Duodenal mucosa (tissue), 2 donors: ENCODE data around the gene LHPP.
"Not testable (repeated sequence)": the region's sequence is repeated elsewhere in the genome, so short reads cannot be mapped to it uniquely, and the experiment has no call there.

Source experiments
- H3K27ac ChIP-seq: one replicate; pipeline ENCODE4 v1.7.0; 2013; ENCODE audit warnings: low read depth, low read length
- H3K27me3 ChIP-seq, 2 donors: one replicate each; pipeline ENCODE4 v1.7.0; 2013; ENCODE audit warnings: low read length in 2 of 2, control low read depth in 1 of 2; ENCODE audit not compliant: insufficient read depth in 2 of 2, control insufficient read depth in 1 of 2
- H3K36me3 ChIP-seq, 2 donors: one replicate each; pipeline ENCODE4 v1.7.0; 2013; ENCODE audit warnings: low read length in 2 of 2, control low read depth in 1 of 2; ENCODE audit not compliant: insufficient read depth in 2 of 2, control insufficient read depth in 1 of 2
- H3K4me1 ChIP-seq, 2 donors: one replicate each; pipeline ENCODE4 v1.7.0; 2013; ENCODE audit warnings: low read length in 2 of 2, control low read depth in 1 of 2; ENCODE audit not compliant: insufficient read depth in 2 of 2, control insufficient read depth in 1 of 2
- H3K4me3 ChIP-seq, 2 donors: one replicate each; pipeline ENCODE4 v1.7.0; 2013; ENCODE audit warnings: low read length in 2 of 2, low read depth in 1 of 2
- H3K9ac ChIP-seq, 2 donors: one replicate each; pipeline ENCODE4 v1.7.0; 2013; ENCODE audit warnings: low read length in 2 of 2, low read depth in 1 of 2
- H3K9me3 ChIP-seq, 2 donors: one replicate each; pipeline ENCODE4 v1.7.0; 2013; ENCODE audit warnings: low read length in 2 of 2, control low read depth in 1 of 2; ENCODE audit not compliant: control insufficient read depth in 1 of 2

Gene LHPP

DNA sequence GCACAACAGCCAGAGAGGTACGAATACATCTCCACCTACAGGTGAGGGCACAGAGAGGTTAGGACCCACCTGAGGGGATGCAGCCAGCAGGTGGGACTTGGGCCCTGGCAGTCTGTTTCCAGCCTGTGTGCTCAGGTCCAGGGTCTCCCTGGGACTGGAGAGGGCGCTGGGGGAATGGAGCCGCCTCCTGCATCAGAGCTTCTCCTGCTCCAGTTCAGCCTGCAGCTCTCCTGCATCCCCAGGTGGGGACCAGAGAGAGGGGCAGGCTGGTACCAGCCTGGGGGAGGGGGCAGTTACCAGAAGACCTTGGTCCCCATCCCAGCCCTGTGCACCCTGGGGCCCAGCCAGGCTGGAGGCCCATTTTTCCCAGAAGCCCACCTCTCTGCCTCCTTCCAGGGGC lies 80.7 kb downstream of the LHPP start:
- Histone ChIP-seq H3K27ac (no peak overlapping the region), H3K27me3 (no peaks in the 10 kb centered on the region), H3K9me3 (no peaks in the 10 kb centered on the region), H3K4me3 (no peak overlapping the region), H3K9ac (no peak overlapping the region), H3K4me1 (no peaks in the 10 kb centered on the region), H3K36me3 (no peaks in the 10 kb centered on the region)

DNA sequence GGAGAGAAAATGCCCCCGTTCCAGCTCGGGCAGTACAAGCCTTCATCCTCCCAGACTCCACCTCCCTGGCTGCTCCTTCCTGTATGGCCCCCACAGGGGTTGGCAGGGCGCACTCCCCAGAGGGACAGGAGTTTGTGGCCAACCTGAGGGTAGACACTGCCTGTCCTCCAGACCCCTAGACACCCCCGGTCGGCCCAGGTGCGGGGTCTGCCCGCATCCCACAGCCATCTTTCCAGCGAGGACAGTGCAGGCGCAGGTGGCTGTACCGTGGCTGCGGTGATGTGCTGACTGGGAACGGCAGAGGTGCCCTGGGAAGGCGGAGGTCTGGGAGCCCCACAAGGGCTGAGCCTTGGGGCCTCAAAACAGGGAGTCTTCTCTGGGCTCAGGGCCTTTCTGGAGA lies 81.5 kb downstream of the LHPP start:
- Histone ChIP-seq H3K4me3 (no peak overlapping the region), H3K27ac (no peak overlapping the region), H3K9me3 (no peaks in the 10 kb centered on the region), H3K4me1 (no peaks in the 10 kb centered on the region), H3K27me3 (no peaks in the 10 kb centered on the region), H3K36me3 (no peaks in the 10 kb centered on the region), H3K9ac (no peak overlapping the region)

DNA sequence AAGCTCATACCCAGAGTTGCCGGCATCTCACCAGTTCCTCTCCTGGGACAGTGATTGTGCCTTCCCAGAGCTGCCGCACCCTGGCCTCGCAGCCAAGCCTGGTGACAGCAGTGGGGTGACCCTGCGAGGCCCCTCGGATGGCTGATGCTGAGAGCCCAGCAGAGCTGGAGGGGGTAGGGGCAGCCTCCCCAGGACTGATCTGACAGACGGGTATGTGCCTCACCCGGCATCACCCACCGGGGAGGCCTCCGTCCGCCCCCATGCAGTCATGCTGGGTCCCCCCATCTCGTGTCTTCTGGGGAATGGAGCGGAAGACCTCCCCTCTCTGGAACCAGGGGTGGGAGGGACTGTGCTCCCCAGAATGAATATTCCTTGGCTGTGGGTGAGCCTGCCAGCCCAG lies 82.3 kb downstream of the LHPP start:
- Histone ChIP-seq H3K27me3 (no peaks in the 10 kb centered on the region), H3K9me3 (no peaks in the 10 kb centered on the region), H3K4me3 (no peak overlapping the region), H3K9ac (no peak overlapping the region), H3K36me3 (no peaks in the 10 kb centered on the region), H3K4me1 (no peaks in the 10 kb centered on the region), H3K27ac (no peak overlapping the region)

GRCh38 chr10:124544711-124545110 lies 83.1 kb downstream of the LHPP start:
- no peak overlapping the region for H3K9ac ChIP-seq
- H3K4me1 ChIP-seq = no peaks in the 10 kb centered on the region
- no peak overlapping the region for H3K27ac ChIP-seq
- H3K9me3 ChIP-seq = no peaks in the 10 kb centered on the region
- no peak overlapping the region for H3K4me3 ChIP-seq
- H3K27me3 ChIP-seq = no peaks in the 10 kb centered on the region
- no peaks in the 10 kb centered on the region for H3K36me3 ChIP-seq

DNA sequence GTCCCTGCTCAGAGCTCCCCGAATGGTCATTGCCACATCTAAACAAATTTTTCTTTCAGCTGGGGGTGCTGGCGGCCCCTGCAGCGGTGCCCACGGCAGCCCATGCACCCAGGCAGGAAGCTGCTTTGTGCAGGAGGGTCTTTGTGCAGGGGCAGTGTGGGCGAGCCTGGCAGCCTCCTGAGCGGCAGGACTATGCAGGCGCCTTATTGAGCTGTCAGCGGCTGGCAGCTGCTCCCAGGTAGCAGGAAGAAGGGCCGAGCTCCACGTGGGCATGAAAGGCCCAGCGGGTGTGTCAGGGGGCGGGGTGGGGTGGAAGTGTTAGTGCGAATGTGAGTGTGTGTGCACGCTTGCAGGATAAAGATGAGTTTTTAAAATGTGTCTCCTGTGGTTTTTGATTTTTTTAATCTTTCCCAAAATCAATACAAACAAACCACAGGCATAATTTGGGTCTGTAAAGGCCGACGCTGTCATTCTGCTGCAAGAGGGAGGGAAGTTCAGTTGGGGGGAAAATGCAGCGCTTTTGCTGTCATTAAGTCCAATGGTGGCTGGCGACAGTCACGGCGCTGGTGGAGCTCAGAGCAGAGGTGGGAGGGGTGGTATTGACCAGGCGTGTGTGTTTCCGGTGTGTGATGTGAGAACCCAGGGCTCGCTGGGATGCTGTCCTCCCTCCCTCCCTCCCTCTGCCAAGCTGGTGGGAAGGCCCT lies 83.9 kb downstream of the LHPP start:
- H3K9me3 ChIP-seq = no peaks in the 10 kb centered on the region
- no peaks in the 10 kb centered on the region for H3K4me1 ChIP-seq
- no peaks in the 10 kb centered on the region for H3K36me3 ChIP-seq
- no peak overlapping the region for H3K4me3 ChIP-seq
- H3K27ac ChIP-seq = no peak overlapping the region
- H3K27me3 ChIP-seq = no peaks in the 10 kb centered on the region
- no peak overlapping the region for H3K9ac ChIP-seq

- no peaks in the 10 kb centered on the region for H3K27me3 ChIP-seq
- no peak overlapping the region for H3K4me3 ChIP-seq
- H3K36me3 ChIP-seq = no peaks in the 10 kb centered on the region
- no peaks in the 10 kb centered on the region for H3K4me1 ChIP-seq
- no peak overlapping the region for H3K9ac ChIP-seq
- H3K9me3 ChIP-seq = no peaks in the 10 kb centered on the region
- H3K27ac ChIP-seq = no peak overlapping the region
Observed at GRCh38 chr10:124546055-124546369, 84.4 kb downstream of the LHPP start.

- Histone ChIP-seq H3K27ac (no peak overlapping the region), H3K27me3 (no peaks in the 10 kb centered on the region), H3K9me3 (no peaks in the 10 kb centered on the region), H3K9ac (no peak overlapping the region), H3K4me3 (no peak overlapping the region), H3K36me3 (no peaks in the 10 kb centered on the region), H3K4me1 (no peaks in the 10 kb centered on the region)
Observed at GRCh38 chr10:124546957-124547646, 85.5 kb downstream of the LHPP start.

- Histone ChIP-seq H3K4me3 (no peak overlapping the region), H3K9me3 (no peaks in the 10 kb centered on the region), H3K27ac (no peak overlapping the region), H3K4me1 (no peaks in the 10 kb centered on the region), H3K9ac (no peak overlapping the region), H3K27me3 (no peaks in the 10 kb centered on the region), H3K36me3 (no peaks in the 10 kb centered on the region)
Observed at GRCh38 chr10:124547647-124548168, 86.1 kb downstream of the LHPP start.

GRCh38 chr10:124549171-124549570 lies 87.5 kb downstream of the LHPP start:
- not testable (repeated sequence) for H3K9me3 ChIP-seq, H3K4me3 ChIP-seq, H3K4me1 ChIP-seq, H3K27ac ChIP-seq, H3K36me3 ChIP-seq, H3K9ac ChIP-seq, H3K27me3 ChIP-seq

DNA sequence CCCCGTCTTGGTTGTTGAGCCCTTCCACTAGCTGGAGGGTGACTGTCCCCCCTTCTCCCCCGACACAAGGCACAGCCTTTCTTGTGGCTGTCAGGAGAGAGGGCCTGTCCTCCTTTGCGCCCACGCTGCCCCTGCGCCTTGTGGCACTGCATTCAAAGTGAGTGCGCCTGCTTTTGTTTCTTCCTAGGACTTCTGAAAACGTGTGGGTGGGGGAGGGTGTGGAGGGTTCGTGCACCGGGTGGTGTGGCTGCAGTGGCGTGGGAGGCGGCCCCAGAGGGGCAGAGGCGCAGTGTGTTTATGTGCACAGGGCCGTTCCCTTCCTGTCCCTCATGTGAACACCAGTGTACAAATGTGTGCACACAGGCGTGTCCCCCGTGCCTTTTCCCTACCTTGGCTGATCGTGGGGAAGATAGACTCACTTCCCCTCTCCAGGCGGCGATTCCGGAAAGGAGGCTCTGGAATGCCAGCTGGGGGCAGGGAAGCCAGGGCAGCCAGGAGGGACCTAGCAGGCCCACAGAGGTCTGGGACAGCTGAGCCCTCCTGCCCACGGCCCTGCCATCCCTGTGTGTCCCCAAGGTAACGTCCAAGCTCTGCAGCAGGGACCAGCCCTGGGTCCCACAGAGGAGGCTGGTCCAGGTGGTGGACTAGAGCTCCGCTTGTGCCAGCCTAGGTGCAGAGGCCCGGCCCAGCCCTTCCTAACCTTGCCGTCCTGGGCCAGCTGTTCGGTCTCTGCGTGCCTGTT lies 88.8 kb downstream of the LHPP start:
- H3K36me3 ChIP-seq = no peaks in the 10 kb centered on the region
- no peak overlapping the region for H3K9ac ChIP-seq
- no peaks in the 10 kb centered on the region for H3K4me1 ChIP-seq
- H3K4me3 ChIP-seq = no peak overlapping the region
- no peak overlapping the region for H3K27ac ChIP-seq
- H3K27me3 ChIP-seq = no peaks in the 10 kb centered on the region
- no peaks in the 10 kb centered on the region for H3K9me3 ChIP-seq
